Endothelial cell of umbilical vein (primary cell): Measurements from ENCODE around the gene TRAPPC3L. TPM values are rescaled to one million over a fixed set of nuclear protein-coding genes. Genes with fewer than 3 reads are reported as not detected.

ENCODE experiments used
- BruUV-seq: library from RNA; stranded (reverse); fragments of 400-500 nt; replicated peaks from 2 replicates; lab custom pipeline; 2021; lab: Mats Ljungman, UMichigan
- CTCF ChIA-PET: fragments of 300-600, 350-600 bp; sonication (Branson Sonifier 250); formaldehyde crosslinking; loops from one replicate; lab custom pipeline; 2021; ENCODE audit warnings: antibody characterized with exemption, inconsistent platforms; lab: Charles Lee
- POLR2A ChIA-PET: fragments of 300-600, 350-600 bp; sonication (Branson Sonifier 250); formaldehyde crosslinking; loops from one replicate; lab custom pipeline; 2021; ENCODE audit warnings: antibody characterized with exemption, inconsistent platforms; lab: Charles Lee
- DNase-seq: peaks from one replicate; pipeline ENCODE4 v3.0.0-alpha.2; 2011; ENCODE audit warnings: low read depth, low spot score
- FAIRE-seq: peaks from 2 replicates; lab custom pipeline; 2011; peaks lifted over from hg19 to GRCh38; lab: Jason Lieb, UNC
- H2AFZ ChIP-seq: 2 replicates; pipeline ENCODE4 v1.6.0; 2012; ENCODE audit warnings: low read depth, low read length, control low read depth, inconsistent platforms
- H3K27ac ChIP-seq: 2 replicates; pipeline ENCODE4 v1.5.1; 2011; ENCODE audit warnings: low read depth, mild to moderate bottlenecking, control low read depth, low read length, moderate library complexity; ENCODE audit not compliant: insufficient read depth
- H3K27me3 ChIP-seq, 2 experiments: 2 replicates each; pipeline versions ENCODE4 v1.6.0 to v1.6.1; 2011; ENCODE audit warnings: low read length in 2 of 2, mixed read lengths in 1 of 2; ENCODE audit not compliant: control insufficient read depth in 2 of 2, insufficient read depth in 2 of 2
- H3K36me3 ChIP-seq, 2 experiments: 2 replicates in 1 of 2; 3 replicates in 1 of 2; pipeline ENCODE4 v1.5.1; 2011; ENCODE audit warnings: low read length in 2 of 2, mild to moderate bottlenecking in 1 of 2, moderate library complexity in 1 of 2; ENCODE audit not compliant: control insufficient read depth in 2 of 2, insufficient read depth in 2 of 2; ENCODE audit errors: extremely low read depth in 1 of 2
- H3K4me1 ChIP-seq: 3 replicates; pipeline ENCODE4 v1.5.1; 2011; ENCODE audit warnings: mild to moderate bottlenecking, low read length; ENCODE audit not compliant: control insufficient read depth, insufficient read depth; ENCODE audit errors: extremely low read depth
- H3K4me2 ChIP-seq: 2 replicates; pipeline ENCODE4 v1.6.1; 2011; ENCODE audit warnings: low read length, control low read depth, mixed read lengths; ENCODE audit not compliant: insufficient read depth
- H3K4me3 ChIP-seq, 3 experiments: fragments of 200-600 bp in 1 of 3; sonication (generic), shearing (Covaris generic) in 1 of 3; replicated peaks in 1 of 3; 2 replicates each; pipeline ENCODE4 v1.5.1; 2011 to 2016; ENCODE audit warnings: control low read depth in 3 of 3, low read length in 3 of 3, mild to moderate bottlenecking in 2 of 3, inconsistent platforms in 1 of 3, low read depth in 1 of 3, moderate library complexity in 1 of 3; ENCODE audit not compliant: insufficient read depth in 1 of 3
- H3K79me2 ChIP-seq: 2 replicates; pipeline ENCODE4 v1.6.0; 2012; ENCODE audit warnings: low read length, inconsistent platforms; ENCODE audit not compliant: control insufficient read depth, insufficient read depth
- H3K9ac ChIP-seq: replicated peaks from 2 replicates; pipeline ENCODE3; 2011; ENCODE audit warnings: low read length, control low read depth; ENCODE audit not compliant: insufficient read depth; ENCODE audit errors: extremely low read depth
- H3K9me1 ChIP-seq: replicated peaks from 3 replicates; pipeline ENCODE4 v1.6.0; 2011; ENCODE audit warnings: mild to moderate bottlenecking, low read length; ENCODE audit not compliant: control insufficient read depth, insufficient read depth; ENCODE audit errors: extremely low read depth
- H3K9me3 ChIP-seq: replicated peaks from 2 replicates; pipeline ENCODE4 v1.5.1; 2012; ENCODE audit warnings: low read length, inconsistent platforms; ENCODE audit not compliant: control insufficient read depth, insufficient read depth
- H4K20me1 ChIP-seq: replicated peaks from 2 replicates; pipeline ENCODE3; 2011; ENCODE audit warnings: mild to moderate bottlenecking, low read length; ENCODE audit not compliant: control insufficient read depth, insufficient read depth; ENCODE audit errors: extremely low read depth
- CTCF ChIP-seq, 2 donors: IDR thresholded peaks; 1 replicate in 1 of 2; 2 replicates in 1 of 2; pipeline ENCODE4 v1.5.1; 2011; ENCODE audit warnings: low read length in 2 of 2, mild to moderate bottlenecking in 2 of 2, moderate library complexity in 2 of 2, control low read depth in 1 of 2, inconsistent platforms in 1 of 2, low read depth in 1 of 2; ENCODE audit not compliant: insufficient read depth in 1 of 2; ENCODE audit errors: extremely low read depth in 1 of 2
- EZH2 ChIP-seq: IDR thresholded peaks from 2 replicates; pipeline ENCODE4 v1.6.1; 2012; ENCODE audit warnings: borderline replicate concordance, low read depth, mild to moderate bottlenecking, moderate library complexity, low read length, inconsistent platforms; ENCODE audit not compliant: severe bottlenecking
- FOS ChIP-seq: IDR thresholded peaks from 2 replicates; pipeline ENCODE4 v1.6.1; 2011; ENCODE audit warnings: mild to moderate bottlenecking, low read length, moderate library complexity, borderline replicate concordance; ENCODE audit not compliant: insufficient read depth
- GATA2 ChIP-seq: IDR thresholded peaks from 2 replicates; pipeline ENCODE4 v1.7.0; 2011; ENCODE audit warnings: low read depth, mild to moderate bottlenecking, moderate library complexity, mixed read lengths, low read length; ENCODE audit not compliant: insufficient read length, insufficient read depth
- JUN ChIP-seq: IDR thresholded peaks from 2 replicates; pipeline ENCODE4 v1.6.1; 2011; ENCODE audit warnings: borderline replicate concordance, low read depth; ENCODE audit not compliant: insufficient read length, insufficient read depth
- MAX ChIP-seq: IDR thresholded peaks from 2 replicates; pipeline ENCODE4 v1.6.1; 2011; ENCODE audit not compliant: insufficient read depth, insufficient read length
- MYC ChIP-seq: IDR thresholded peaks from one replicate; pipeline ENCODE4 v1.6.1; 2011; ENCODE audit warnings: mild to moderate bottlenecking, low read depth, low read length
- POLR2A ChIP-seq: IDR thresholded peaks from 2 replicates; pipeline ENCODE4 v1.6.1; 2012; ENCODE audit warnings: low read depth, mild to moderate bottlenecking, control low read depth, low read length
- POLR2AphosphoS5 ChIP-seq: IDR thresholded peaks from 2 replicates; pipeline ENCODE4 v1.6.1; 2012; ENCODE audit warnings: low read depth, mild to moderate bottlenecking, control low read depth, low read length, moderate library complexity; ENCODE audit not compliant: insufficient read depth
- dilution Hi-C: fragments of 300-500 bp; cut with MboI; formaldehyde crosslinking; loops from one replicate; pipeline ENCODE4 v1.15.0; 2019; ENCODE audit warnings: low sequenced_read_pairs; ENCODE audit not compliant: extremely low pct_ligation_motif_present
- intact Hi-C: fragments of 100-400 bp; cut with micrococcal nuclease; formaldehyde crosslinking; loops from one replicate; pipeline ENCODE4 v1.10.0; 2022
- polyA plus RNA-seq, 4 experiments: library from polyadenylated mRNA; depleted of rRNA in 3 of 4; stranded (reverse) in 3 of 4; unstranded in 1 of 4; fragments of >200 nt; gene quantifications; 2 replicates each; pipeline versions ENCODE4 v1.2.1 to v1.2.3, GENCODE V29; 2011 to 2012; ENCODE audit warnings: missing spikeins in 1 of 4
- total RNA-seq: library from RNA; stranded (reverse); gene quantifications from 2 replicates; pipeline ENCODE4 v1.2.3, GENCODE V29; 2021

Gene TRAPPC3L
- total and polyA plus RNA-seq, 2 donors (not counting 3 experiments of a cell fraction or from before 2014, with no cell fraction given), result 0.38 TPM; not detected in 1

GRCh38 chr6:116452531-116452930 lies 93.0 kb downstream of the TRAPPC3L start:
- no peak for DNase-seq
- Histone ChIP-seq H2AFZ (no peak overlapping the region), H3K9ac (no peak overlapping the region), H3K27me3 (no peaks in the 10 kb centered on the region), H3K27ac (no peak overlapping the region), H3K36me3 (no peaks in the 10 kb centered on the region), H3K4me1 (no peaks in the 10 kb centered on the region), H4K20me1 (no peaks in the 10 kb centered on the region), H3K9me3 (no peaks in the 10 kb centered on the region), H3K9me1 (no peaks in the 10 kb centered on the region), H3K79me2 (no peaks in the 10 kb centered on the region), H3K4me2 (no peak overlapping the region), H3K4me3 (no peak overlapping the region)
- ChIA-PET CTCF (interaction anchor here (1.2 kb wide), 1 partner anchor 17 kb away, joined by 3 read pairs; no protein-coding TSS in a partner anchor), POLR2A (no interaction called here)
- no peak for FAIRE-seq
- dilution Hi-C loops (no loop called here), intact Hi-C loops (no loop called here)
- TF ChIP-seq JUN (no peak), GATA2 (no peak), EZH2 (no peak), FOS (no peak), MYC (no peak), POLR2AphosphoS5 (no peak)
- no TSS peak for BruUV-seq

- no TSS peak for BruUV-seq
- no peak overlapping the region for H2AFZ ChIP-seq
- no peaks in the 10 kb centered on the region for H3K9me1 ChIP-seq
- H3K9ac ChIP-seq, result no peak overlapping the region
- no peaks in the 10 kb centered on the region for H3K27me3 ChIP-seq
- ChIA-PET CTCF (interaction anchor here (1.2 kb wide), 1 partner anchor 18 kb away, joined by 3 read pairs; no protein-coding TSS in a partner anchor), POLR2A (no interaction called here)
- no peak for FAIRE-seq
- H3K4me2 ChIP-seq, result no peak overlapping the region
- H3K79me2 ChIP-seq, result no peaks in the 10 kb centered on the region
- H3K27ac ChIP-seq, result no peak overlapping the region
- intact Hi-C loops (no loop called here), dilution Hi-C loops (no loop called here)
- no peaks in the 10 kb centered on the region for H3K9me3 ChIP-seq
- no peak overlapping the region for H3K4me3 ChIP-seq
- no peak for DNase-seq
- peaks cover 3% of the 10 kb centered on the region for H3K4me1 ChIP-seq
- TF ChIP-seq POLR2AphosphoS5 (no peak), CTCF (IDR thresholded peaks at IDR 0.05; ENCODE audit: extremely low read depth in 1 of 2, insufficient read depth in 1 of 2, low read depth in 1 of 2, low read length in 2 of 2) (no peak), EZH2 (no peak), POLR2A (no peak), JUN (no peak), GATA2 (no peak), MAX (no peak), FOS (no peak), MYC (no peak)
- H3K36me3 ChIP-seq, result no peaks in the 10 kb centered on the region
- no peaks in the 10 kb centered on the region for H4K20me1 ChIP-seq
These were observed 93.6 kb downstream of the TRAPPC3L start for GRCh38 chr6:116451916-116452315.
